GM19395 (cell line): Measurements from ENCODE around the gene INTS2.
"Not testable (repeated sequence)": the region's sequence is repeated elsewhere in the genome, so short reads cannot be mapped to it uniquely, and the experiment has no call there.

ENCODE experiments used
- ATAC-seq: cut with Tn5 transposase; IDR thresholded peaks from one replicate; pipeline ENCODE4 v1.9.1; 2021; ENCODE audit warnings: mild to moderate bottlenecking, moderate library complexity; ENCODE audit not compliant: unreplicated experiment

Gene INTS2

DNA sequence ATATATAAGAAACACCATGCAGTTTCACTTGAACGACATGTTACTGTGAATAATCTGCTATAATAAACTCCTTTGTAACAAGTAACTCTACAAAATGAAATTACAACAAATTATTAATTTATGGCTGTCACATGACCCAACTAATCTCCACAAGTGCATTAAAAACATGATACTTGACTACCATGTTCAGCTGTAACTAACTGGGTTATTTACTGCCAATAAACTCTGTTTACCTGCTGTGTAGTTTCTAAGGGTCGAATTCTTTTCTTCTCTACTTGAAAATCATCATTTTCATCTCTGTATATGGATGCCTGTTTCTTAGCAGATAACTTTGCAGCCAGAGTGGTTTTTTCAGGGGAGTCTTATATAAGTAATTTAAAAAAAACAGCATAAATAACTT lies 78.9 kb downstream of the INTS2 start:
- ATAC-seq = no peak

DNA sequence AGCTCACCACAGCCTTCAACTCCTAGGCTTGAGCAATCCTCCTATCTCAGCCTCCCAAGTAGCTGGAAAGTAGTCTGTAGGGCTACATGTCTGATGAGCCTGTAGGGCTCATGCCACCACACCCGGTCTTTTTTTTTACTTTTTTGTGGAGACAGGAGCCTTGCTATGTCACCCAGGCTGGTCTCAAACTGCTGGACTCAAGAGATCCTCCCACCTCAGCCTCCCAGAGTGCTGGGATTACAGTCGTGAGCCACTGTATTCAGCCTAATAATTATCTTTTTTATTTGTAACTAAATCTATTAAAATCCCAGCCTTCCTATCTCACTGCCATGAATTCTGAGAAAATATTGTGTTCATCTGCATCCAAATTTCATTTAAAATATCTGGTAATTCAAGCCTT lies 79.5 kb downstream of the INTS2 start:
- no peak for ATAC-seq

DNA sequence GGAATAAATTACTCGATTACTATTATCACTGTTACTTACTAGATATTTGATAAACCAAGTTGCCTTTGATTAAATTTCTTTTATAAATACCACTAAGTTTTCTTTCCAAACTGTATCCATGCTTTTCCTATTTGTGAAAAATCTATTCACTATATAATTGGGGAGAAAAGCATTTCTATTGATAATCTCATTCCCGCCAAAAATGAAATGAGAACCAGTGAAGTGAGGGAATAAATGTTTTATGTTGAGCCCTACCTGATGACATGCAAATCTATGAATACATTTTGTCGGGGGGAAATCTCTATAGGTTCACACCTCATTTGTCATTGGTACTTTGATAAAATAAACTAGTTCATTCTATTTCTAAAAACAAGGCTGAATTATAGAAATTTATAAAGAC lies 80.1 kb downstream of the INTS2 start:
- no peak for ATAC-seq

DNA sequence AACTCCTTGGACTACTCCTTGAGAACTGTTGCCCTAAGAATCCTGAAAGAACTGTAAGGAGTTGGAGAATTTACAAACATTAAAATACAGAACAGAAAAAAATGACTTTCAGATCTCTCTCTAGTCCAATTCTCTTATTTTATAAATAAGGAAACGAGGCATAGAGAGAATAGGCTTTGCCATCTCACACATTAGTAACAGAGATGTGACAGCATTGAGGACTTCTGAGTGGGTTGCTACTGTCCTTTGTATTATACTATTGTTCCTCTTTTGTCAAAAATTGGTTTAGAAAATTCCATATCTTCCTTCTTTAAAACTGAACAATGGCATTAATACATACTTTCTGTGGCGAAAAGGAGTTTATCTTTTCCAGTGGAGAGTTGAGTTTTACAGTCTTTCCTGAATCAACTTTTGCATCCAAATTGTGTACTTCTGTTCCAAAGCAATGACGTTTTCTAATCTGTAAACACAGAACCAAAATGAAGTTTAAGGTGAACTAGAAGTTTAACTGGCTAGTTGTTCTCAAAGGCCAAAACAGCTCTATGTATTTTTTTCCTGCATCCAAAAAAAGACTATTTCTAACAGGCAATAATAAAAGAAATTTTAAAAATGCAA lies 80.9 kb downstream of the INTS2 start:
- ATAC-seq = no peak

DNA sequence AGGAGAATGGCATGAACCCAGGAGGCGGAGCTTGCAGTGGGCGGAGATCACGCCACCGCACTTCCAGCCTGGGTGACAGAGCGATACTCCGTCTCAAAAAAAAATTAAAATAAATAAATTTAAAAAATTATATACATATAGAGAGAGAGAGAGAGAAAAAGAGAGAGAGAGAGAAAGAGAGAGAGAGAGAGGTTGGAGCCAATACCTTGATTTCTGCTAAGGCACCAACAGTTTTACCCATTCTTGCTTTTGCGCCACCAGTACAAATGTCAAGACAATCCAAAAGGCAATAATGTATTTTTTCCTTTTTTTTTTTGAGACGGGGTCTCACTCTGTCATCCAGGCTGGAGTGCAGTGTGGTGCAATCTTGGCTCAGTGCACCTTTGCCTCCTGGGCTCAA lies 81.7 kb downstream of the INTS2 start:
- no peak for ATAC-seq

DNA sequence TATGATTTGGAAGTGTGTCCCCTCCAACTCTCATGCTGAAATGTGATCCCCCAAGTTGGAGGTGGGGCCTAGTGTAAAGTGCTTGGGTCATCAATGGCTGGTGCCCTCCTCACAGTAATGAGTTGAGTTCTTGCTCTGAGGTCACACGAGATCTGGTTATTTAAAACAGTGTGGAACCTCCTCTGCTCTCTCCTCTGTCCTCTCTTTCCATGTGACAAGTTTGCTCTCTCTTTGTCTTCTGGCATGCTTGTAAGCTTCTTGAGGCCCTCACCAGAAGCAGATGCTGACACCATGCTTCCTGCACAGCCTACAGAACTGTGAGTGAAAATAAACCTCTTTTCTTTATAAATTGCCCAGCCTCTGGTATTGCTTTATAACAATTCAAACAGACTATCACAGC lies 84.3 kb downstream of the INTS2 start:
- ATAC-seq = no peak

DNA sequence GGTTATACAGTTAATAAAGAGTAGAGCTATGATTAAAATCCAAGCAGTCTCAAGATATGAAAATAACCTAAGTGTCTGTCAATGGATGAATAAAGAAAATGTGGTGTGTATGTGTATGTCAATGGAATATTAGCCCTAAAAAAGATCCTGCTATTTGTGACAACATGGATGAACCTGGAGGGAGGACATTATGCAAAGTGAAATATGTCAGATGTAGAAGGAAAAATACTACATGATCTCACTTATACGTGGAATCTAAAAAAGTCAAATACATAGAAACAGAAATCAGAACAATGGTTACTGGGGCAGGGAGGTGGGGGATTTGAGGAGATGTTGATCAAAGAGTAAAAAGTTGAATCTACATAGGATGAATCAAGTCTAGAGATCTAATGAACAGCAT lies 84.9 kb downstream of the INTS2 start:
- no peak for ATAC-seq

DNA sequence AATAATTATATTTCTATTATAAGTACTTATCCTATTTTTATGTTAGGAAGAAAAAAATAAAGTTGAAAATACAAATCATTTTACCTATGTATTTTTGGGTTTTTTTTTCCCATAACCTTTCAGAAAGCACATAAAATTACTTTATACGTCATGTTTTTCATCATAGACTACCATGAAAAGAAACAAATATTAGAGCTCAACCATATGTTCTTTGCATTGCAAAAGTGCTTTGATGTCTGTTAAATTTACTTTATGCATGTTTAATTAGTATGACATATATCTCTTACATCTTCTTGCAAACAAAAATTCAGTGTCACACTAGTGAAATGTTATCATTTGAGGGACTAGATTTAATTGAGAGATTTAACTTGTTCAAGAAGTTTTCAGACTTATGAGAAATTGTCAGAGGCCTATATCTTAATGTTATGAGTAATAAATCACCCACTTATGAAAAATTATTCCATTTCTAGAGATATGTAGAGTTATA lies 88.4 kb downstream of the INTS2 start:
- no peak for ATAC-seq

DNA sequence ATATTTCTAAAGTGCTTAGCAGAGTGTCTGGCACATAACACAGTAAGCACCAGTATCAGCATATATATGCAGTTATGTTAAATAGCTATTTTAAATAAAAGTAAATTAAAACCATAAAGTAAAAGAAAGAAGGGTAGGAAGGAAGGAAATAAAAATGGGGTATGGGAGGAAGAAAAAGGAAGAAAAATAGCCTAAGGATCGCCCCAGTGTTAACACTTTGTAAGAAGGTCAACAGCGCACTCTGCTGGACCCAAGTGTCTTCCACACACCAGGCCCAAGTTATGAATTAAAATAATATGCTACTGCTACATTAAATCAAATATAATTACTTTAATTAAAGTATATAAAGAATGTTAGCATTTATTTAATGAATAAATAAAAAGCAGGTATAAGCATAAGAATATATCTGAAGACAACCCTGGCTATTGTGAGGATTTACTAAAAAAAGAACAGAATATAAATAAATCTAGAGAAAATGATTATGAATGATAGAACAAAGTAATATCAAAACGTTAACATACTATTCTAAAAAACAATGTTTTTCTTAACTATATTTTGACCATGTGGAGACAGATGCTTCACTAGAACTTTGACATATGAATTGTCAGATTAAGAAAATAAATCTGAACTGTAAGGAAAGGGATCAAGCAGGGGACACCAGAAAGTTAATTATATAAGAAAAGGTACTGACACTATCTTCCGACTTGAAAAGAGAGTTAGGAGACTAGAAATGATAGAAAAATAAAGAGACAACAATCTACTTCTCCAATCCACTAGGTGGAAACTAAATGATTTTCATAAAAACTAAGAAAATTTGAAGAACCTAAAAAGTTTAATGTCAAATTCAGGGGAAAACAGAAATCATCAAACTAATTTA lies 90.4 kb downstream of the INTS2 start:
- ATAC-seq = no peak

DNA sequence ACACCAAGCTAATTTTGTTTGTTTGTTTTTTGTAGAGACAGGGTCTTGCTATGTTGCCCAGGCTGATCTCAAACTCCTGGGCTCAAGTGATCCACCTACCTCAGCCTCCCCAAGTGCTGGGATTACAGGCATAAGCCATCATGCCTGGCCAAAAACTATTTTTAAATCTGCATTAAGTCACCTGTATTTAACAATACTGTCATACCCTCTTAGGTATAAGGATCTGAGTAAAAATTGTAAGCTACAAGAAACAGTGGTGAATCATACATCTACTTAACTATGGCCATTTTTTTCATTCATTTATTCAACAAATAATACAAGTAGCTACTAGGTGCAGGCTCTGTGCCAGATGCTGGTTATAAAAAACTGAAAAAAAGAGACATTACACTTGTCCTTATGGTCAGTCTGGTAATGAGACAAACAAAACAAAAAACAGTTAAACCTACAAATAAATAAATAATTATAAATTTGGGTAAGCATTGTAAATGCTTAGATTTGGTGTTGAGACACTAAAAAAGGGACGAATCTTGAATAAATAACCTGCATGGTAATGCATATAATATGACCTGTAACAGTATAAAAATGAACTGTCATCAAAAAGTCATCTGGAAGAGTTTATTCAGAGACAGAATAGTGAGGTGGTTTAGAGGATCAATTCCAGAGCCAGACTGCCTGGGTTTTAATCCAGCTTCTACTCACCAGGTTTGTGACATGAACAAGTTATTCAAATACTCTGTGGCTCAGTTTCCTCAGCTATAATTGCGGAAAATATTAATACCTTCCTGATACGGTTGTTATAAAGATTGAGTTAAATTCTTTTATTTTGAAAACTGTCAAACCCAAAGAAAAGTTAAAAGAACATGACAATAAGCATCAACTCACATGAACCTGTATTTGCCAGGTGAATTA lies 91.3 kb downstream of the INTS2 start:
- ATAC-seq = no peak

DNA sequence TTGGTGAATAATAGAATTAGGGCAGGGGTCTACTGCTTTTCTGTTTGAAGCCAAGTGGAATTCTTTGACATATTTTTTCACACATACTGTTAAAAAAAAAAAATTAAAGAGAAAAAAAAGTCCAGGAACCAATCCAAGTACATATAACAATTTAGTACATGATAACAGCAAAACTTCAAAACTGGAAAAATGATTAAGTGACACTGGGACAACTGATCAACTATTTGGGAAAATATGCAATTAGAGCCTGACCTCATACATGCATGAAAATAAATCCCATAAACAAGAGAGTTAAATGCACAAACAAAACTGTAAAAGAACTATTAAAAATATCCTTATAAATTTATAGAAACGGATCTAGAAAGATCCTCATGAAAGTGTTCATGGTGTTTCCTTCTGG lies 92.2 kb downstream of the INTS2 start:
- ATAC-seq = no peak

DNA sequence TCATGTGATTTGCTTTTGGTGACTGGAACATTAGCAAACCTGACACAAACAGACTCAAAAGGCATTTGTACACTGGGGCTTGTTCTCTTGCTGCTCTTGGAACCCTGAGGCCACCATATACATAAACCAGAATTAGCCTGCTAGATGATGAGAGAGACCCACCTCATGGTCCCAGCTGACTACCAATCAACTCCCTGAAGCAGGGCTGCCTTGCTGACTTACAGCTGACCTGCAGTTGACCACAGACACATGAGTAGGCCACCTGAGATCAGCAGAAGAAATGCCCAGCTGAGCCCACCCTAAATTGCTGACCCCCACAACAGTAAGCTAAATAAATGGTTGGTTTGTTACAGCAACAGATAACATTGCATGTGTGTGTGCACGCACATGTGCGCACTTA lies 93.2 kb downstream of the INTS2 start:
- no peak for ATAC-seq

DNA sequence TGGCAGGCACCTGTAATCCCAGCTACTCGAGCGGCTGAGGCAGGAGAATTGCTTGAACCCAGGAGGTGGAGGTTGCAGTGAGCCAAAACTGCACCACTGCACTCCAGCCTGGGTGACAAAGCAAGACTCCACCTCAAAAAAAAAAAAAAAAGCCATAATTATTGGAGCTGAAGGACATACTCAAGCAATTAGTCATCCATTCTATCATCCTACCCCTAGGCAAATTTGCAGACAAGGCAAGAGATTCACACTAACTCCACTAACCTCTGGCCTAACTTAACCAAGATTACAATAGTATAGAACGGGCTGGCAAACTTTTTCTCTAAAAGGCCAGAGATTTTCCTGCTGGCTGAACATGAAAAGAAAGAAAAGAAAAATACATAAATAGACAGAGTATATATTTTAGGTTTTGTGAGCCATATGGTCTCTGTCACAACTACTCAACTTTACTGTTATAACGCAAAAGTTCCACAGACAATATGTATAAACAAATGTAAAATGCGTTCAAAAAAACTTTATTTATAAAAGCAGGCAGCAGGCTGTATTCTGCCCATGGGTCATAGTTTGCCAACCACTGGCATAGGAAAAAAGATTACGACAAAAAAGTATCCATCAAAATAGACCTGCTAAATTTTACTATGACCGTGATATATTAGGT lies 94.1 kb downstream of the INTS2 start:
- ATAC-seq = no peak

DNA sequence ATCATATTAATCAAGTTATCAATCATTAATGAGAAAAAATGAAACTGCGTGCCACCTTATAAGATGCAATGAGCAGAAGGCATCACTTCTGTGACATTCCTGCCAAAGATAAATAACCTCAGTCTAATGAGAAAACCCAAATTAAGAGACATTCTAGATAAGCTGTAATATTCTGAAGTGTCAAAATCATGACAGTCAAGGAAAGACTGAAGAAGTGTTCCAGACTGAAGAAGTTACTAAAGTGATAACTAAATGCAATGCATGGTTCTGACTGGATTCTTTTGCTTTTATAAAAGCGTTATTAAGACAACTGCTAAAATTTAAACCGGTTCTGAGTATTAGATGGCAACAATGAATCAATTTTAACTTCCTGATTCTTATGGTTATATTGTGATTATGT lies 95.3 kb downstream of the INTS2 start:
- no peak for ATAC-seq

DNA sequence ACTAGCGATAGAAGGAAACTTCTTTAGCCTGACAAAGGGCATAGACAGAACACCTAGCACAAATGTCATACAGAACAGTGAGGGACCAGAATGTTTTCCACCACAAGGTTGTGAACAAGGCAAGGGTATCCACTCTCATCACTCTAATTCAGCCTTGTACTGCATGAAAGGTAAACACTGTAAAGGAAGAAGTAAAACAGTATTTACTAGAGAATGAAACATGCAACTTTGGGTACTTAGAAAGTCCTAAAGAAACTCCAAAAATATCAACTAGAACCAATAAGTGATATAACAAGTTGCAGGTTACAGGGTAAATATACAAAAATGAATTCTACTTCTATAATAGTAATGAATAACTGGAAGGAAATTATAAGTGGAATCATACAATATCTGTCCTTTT lies 96.7 kb downstream of the INTS2 start:
- no peak for ATAC-seq

DNA sequence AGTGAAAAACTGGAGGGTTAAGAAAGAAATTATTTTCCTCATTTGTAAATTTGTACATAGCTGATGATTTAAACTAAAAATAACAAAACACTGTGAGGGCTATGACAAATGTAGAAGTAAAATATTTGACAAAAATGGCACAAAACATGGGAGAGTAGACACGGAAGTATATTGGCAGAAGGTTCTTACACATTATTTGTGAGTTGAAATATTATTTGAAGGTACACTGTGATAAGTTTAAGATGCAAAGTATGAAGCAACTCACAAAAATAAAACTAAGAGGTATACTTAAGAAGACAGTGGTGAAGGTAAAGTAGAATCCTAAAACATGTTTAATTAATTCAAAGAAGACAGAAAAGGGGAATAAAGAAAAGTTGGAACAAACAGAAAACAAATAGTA lies 99.1 kb downstream of the INTS2 start:
- ATAC-seq = no peak

DNA sequence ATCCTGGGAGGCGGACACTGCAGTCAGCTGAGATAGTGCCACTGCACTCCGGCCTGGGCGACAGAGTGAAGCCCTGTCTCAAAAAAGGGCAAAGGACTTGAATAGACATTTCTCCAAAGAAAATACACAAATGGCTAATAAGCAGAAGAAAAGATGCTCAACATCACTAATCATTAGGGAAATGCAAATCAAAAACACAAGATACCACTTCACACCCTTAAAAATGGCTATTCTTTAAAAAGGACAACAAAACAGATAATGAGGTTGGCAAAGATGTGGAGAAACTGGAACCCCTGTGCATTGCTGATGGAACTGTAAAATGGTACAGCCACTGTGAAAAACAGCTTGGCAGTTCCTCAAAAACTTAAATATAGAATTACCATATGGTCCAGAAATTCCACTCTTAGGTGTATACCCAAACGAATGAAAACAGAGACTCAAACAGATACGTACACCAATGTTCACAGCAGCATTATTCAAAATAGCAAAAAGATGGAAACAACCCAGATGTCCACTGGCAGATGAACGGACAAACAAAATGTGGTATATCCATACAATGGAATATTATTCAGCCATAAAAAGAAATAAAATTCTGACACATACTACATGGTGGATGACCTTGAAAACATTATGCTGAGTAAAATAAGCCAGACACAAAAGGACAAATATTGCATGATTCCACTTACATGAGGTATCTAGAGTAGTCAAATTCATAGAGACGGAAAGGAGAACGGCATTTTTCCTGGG lies 100.0 kb downstream of the INTS2 start:
- ATAC-seq = no peak

DNA sequence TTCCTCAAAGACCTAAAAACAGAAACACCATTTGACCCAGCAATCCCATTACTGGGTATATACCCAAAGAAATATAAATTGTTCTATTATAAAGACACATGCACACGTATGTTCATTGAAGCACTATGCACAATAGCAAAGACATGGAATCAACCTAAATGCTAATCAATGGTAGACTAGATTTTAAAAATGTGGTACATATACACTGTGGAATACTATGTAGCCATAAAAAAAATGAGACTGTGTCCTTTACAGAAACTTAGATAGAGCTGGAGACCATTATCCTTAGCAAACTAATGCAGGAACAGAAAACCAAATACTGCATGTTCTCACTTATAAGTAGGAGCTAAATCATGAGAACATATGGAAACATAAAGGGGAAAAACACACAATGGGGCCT lies 100.9 kb downstream of the INTS2 start:
- not testable (repeated sequence) for ATAC-seq

DNA sequence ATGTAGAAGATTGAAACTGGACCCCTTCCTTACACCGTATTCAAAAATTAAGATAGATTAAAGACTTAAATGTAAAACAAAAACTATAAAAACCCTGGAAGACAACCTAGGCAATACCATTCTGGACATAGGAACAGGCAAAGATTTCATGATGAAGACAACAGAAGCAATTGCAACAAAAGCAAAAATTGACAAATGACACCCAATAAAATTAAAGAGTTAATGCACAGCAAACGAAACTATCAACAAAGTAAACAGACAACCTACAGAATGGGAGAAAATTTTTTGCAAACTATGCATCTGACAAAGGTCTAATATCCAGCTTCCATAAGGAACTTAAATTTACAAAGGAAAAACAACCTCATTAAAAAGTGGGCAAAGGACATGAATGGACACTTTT lies 101.6 kb downstream of the INTS2 start:
- ATAC-seq = not testable (repeated sequence)

DNA sequence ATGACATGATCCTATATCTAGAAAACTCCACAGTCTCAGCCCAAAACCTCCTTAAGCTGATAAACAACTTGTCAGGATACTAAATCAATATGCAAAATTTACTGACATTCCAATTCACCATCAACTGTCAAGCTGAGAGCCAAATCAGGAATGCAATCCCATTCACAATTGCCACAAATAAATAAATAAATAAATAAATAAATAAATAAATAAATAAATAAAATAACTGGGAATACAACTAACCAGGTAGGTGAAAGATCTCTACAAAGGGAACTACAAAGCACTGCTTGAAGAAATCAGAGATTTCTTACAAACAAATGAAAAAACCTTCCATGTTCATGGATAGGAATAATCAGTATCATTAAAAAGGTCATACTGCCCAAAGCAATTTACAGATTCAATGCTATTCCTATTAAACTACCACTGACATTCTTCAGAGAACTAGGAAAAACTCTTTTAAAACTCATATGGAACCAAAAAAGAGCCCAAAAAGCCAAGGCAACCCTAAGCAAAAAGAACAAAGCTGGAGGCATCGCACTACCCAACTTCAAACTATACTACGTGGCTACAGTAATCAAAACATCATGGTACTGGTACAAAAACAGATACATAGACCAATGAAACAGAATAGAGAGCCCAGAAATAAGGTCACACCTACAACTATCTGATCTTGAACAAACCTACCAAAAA lies 102.2 kb downstream of the INTS2 start:
- ATAC-seq = no peak
